HG03442 (cell line): Measurements from ENCODE around the gene RPN2.

Source experiments
- ATAC-seq: cut with Tn5 transposase; IDR thresholded peaks from one replicate; pipeline ENCODE4 v1.9.1; 2021; ENCODE audit warnings: mild to moderate bottlenecking, moderate library complexity; ENCODE audit not compliant: unreplicated experiment

The RPN2 gene

GRCh38 chr20:37240337-37241067, 61.4 kb downstream of the RPN2 start:
- ATAC-seq, result no peak

- no peak for ATAC-seq
These were observed 63.4 kb downstream of the RPN2 start for GRCh38 chr20:37242503-37242902.

- no peak for ATAC-seq
These were observed 64.2 kb downstream of the RPN2 start for GRCh38 chr20:37243076-37243936.

GRCh38 chr20:37243937-37244571, 64.9 kb downstream of the RPN2 start:
- ATAC-seq, result no peak

- no peak for ATAC-seq
These were observed 65.4 kb downstream of the RPN2 start for GRCh38 chr20:37244572-37244957.

- no peak for ATAC-seq
These were observed 66.4 kb downstream of the RPN2 start for GRCh38 chr20:37245216-37246150.

- ATAC-seq, result no peak
These were observed 67.6 kb downstream of the RPN2 start for GRCh38 chr20:37246736-37247135.

- ATAC-seq, result no peak
These were observed 68.4 kb downstream of the RPN2 start for GRCh38 chr20:37247547-37247946.

- ATAC-seq, result no peak
These were observed 70.2 kb downstream of the RPN2 start for GRCh38 chr20:37249304-37249703.

GRCh38 chr20:37251825-37252477, 72.8 kb downstream of the RPN2 start:
- ATAC-seq, result no peak

- no peak for ATAC-seq
These were observed 74.0 kb downstream of the RPN2 start for GRCh38 chr20:37253087-37253486.

- ATAC-seq, result no peak
These were observed 75.2 kb downstream of the RPN2 start for GRCh38 chr20:37254114-37254878.

GRCh38 chr20:37256286-37256685, 77.2 kb downstream of the RPN2 start:
- ATAC-seq, result no peak

- ATAC-seq, result no peak
These were observed 78.4 kb downstream of the RPN2 start for GRCh38 chr20:37257530-37257929.

- ATAC-seq, result no peak
These were observed 78.9 kb downstream of the RPN2 start for GRCh38 chr20:37257988-37258387.

GRCh38 chr20:37259031-37259430, 79.9 kb downstream of the RPN2 start:
- no peak for ATAC-seq

GRCh38 chr20:37259865-37260264, 80.7 kb downstream of the RPN2 start:
- ATAC-seq, result no peak

- no peak for ATAC-seq
These were observed 81.8 kb downstream of the RPN2 start for GRCh38 chr20:37260923-37261322.

GRCh38 chr20:37261714-37262113, 82.6 kb downstream of the RPN2 start, which contains the start of gene GHRH:
TSS of gene GHRH (minus strand) at chr20:37261814. CDS start at chr20:37256889, 4,925 bp downstream.
- no peak for ATAC-seq
